Aorta (tissue), 5 donors: Measurements from ENCODE around the gene FBXO42. TPM values are rescaled to one million over a fixed set of nuclear protein-coding genes. Genes with fewer than 3 reads are reported as not detected.

Experiments
- ATAC-seq: fragments of 200-7000 bp; cut with Tn5 transposase; one replicate; pipeline ENCODE4 v1.9.1; 2022; ENCODE audit warnings: moderate library complexity; ENCODE audit not compliant: low FRiP score
- DNase-seq, 2 donors: peaks; one replicate each; pipeline ENCODE4 v3.0.0-alpha.2; 2020
- H3K27ac ChIP-seq, 2 donors: one replicate each; pipeline ENCODE4 v1.5.1; 2013; ENCODE audit warnings: low read length in 2 of 2, mild to moderate bottlenecking in 2 of 2, moderate library complexity in 2 of 2, control low read depth in 1 of 2, inconsistent platforms in 1 of 2, low read depth in 1 of 2
- H3K27me3 ChIP-seq, 2 donors: one replicate each; pipeline ENCODE4 v1.6.1; 2013; ENCODE audit warnings: control low read depth in 1 of 2, low read length in 1 of 2, mild to moderate bottlenecking in 1 of 2, moderate library complexity in 1 of 2; ENCODE audit not compliant: insufficient read depth in 2 of 2, control insufficient read depth in 1 of 2
- H3K36me3 ChIP-seq, 2 donors: one replicate each; pipeline ENCODE4 v1.6.1; 2013; ENCODE audit warnings: control low read depth in 1 of 2, low read length in 1 of 2, mild to moderate bottlenecking in 1 of 2; ENCODE audit not compliant: insufficient read depth in 2 of 2, control insufficient read depth in 1 of 2
- H3K4me1 ChIP-seq, 2 donors: one replicate each; pipeline ENCODE4 v1.6.1; 2013; ENCODE audit warnings: low read length in 2 of 2, control low read depth in 1 of 2, mild to moderate bottlenecking in 1 of 2, moderate library complexity in 1 of 2; ENCODE audit not compliant: insufficient read depth in 2 of 2, control insufficient read depth in 1 of 2
- H3K4me3 ChIP-seq, 2 donors: one replicate each; pipeline ENCODE4 v1.5.1; 2013; ENCODE audit warnings: low read length in 2 of 2, control low read depth in 1 of 2, mild to moderate bottlenecking in 1 of 2
- H3K9me3 ChIP-seq: one replicate; pipeline ENCODE4 v1.6.1; 2013; ENCODE audit warnings: mild to moderate bottlenecking, low read length; ENCODE audit not compliant: control insufficient read depth
- WGBS, 2 donors: extraction: QIAGEN DNeasy Blood & Tissue Kit; methylation state at CpG; one replicate each; pipeline ENCODE4 v1.1.7; 2013; 5-methylcytosine and 5-hydroxymethylcytosine counted together
- intact Hi-C, 2 donors: fragments of 100-400 bp; cut with DNase I; formaldehyde crosslinking; loops; one replicate each; pipeline versions ENCODE4 v1.14.2 to v1.15.0; 2022
- long read RNA-seq, 2 donors: library from polyadenylated mRNA; unstranded; transcript quantifications; one replicate each; pipeline ENCODE4 v2.0.0, GENCODE V29; 2020 to 2021
- polyA plus RNA-seq, 2 donors: library from polyadenylated mRNA; stranded (reverse); fragments of 200-250 nt; gene quantifications; one replicate each; pipeline ENCODE4 v1.2.3, GENCODE V29; 2013
- total RNA-seq, 2 donors: library from RNA; stranded (reverse); fragmentation: NEBNext Ultra II Directional; extraction: Animal tissue kit (Norgen Biotek cat#: 25700); gene quantifications; one replicate each; pipeline ENCODE4 v1.2.1, GENCODE V29; 2021
- donor health status: healthy with polysubstance abuse.
- donor health status: Bipolar disorder and iron deficiency.
- donor health status: DM: no; HTN: no; CAD: no.
- donor health status: DM: no; HTN: no; CAD: no.
- donor health status: DM: yes; HTN: yes; CAD: no.

FBXO42 gene
- 10 to 100 TPM; 32.5 to 33.3 TPM for total RNA-seq
- polyA plus RNA-seq: 10 to 100 TPM in 1 of 2 donors, 1 to 10 TPM in 1; 9.4 to 33.2 TPM
- long read RNA-seq, donor 1, full-length matches to known transcripts: 94 of 162 reads
- long read RNA-seq, donor 1, partial matches to known transcripts: 20 of 162 reads
- long read RNA-seq, donor 1, other reads (novel, unspliced or antisense): 48 of 162 reads
- long read RNA-seq, donor 2, full-length matches to known transcripts: 22 of 57 reads
- long read RNA-seq, donor 2, partial matches to known transcripts: 2 of 57 reads
- long read RNA-seq, donor 2, other reads (novel, unspliced or antisense): 33 of 57 reads

- no peaks in the 10 kb centered on the region for H3K9me3 ChIP-seq
- DNase-seq (peak; percentile 95 to 97), ATAC-seq (peak; percentile 96)
- 0% methylated on average over 79 to 81 of the region's 81 CpGs for WGBS, 2 donors
- no peaks in the 10 kb centered on the region for H3K36me3 ChIP-seq
- intact Hi-C loops: loop anchor here (5.0 kb wide), 2 partner anchors 55 to 60 kb away; no protein-coding TSS in a partner anchor
- peaks cover 0 to 10% of the 10 kb centered on the region in 2 donors for H3K4me1 ChIP-seq
- peak within 1 kb of the TSS; percentile 57 to 74 for H3K27ac ChIP-seq
- H3K4me3 ChIP-seq: peak within 1 kb of the TSS; percentile 35 to 96
- no peaks in the 10 kb centered on the region for H3K27me3 ChIP-seq
Observed at GRCh38 chr1:16351994-16352841, at the start of gene FBXO42. Gene FBXO42, minus strand, starts transcription at chr1:16352480. Its CDS starts 37,062 bp downstream, at chr1:16315418.

DNA sequence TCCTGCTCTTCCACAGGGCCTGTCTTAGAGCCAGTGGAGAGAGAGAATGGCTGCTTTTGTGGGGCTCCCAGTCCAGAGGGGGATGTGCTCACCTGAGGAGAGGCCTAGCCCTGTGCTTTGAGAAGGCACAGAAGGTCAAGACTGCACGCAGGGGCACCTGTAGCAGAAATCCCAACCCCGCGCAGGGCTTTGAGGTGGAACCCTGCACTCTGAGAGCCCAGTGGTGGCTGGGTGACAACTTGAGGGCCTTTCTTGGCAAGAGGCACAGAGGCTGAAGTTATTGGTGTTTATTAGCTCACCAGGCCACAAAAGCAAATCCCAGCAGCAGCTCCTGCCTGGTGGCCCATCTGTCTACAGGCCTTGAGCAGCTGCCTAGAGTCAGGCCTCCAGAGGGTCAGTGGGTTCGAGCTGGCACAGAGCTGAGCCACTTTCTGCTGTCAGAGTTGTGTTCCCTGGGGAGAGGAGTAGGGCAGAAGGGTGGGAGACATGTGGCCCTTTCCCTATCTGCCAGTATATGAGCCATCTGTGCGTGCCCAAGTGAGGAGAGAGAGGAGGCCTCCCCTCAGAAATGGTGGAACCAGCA is 46.2 kb upstream of the FBXO42 start:
- Histone ChIP-seq H3K4me3 (no peak overlapping the region), H3K27me3 (no peaks in the 10 kb centered on the region), H3K4me1 (no peaks in the 10 kb centered on the region), H3K36me3 (peaks cover 0 to 6% of the 10 kb centered on the region in 2 donors), H3K9me3 (no peaks in the 10 kb centered on the region), H3K27ac (no peak overlapping the region)
- WGBS, 2 donors: 74 to 85% methylated on average over 5 of the region's 5 CpGs
- intact Hi-C loops: no loop called here
- ATAC-seq (no peak), DNase-seq (no peak)

DNA sequence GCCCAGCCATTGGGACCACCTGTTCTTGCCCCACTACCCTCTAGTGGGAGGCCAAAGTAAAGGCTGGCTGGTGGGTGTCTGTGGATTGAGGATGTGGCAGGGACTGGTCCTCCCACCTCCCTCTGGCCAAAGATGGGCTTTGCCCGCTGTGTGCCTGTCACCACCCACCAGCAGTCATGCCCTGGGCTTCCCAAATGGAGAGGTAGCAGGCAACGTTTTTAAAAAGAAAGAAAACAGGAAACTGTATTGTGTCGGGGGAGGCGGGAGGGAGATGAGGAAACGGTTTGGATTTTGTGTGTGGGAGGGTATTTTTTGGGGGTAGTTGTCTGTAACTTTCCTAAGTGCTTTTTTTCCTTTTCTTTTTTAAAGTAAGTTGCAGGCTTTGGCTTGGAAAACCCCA is 44.8 kb upstream of the FBXO42 start:
- peaks cover 0 to 6% of the 10 kb centered on the region in 2 donors for H3K36me3 ChIP-seq
- intact Hi-C loops: no loop called here
- no peak overlapping the region for H3K27ac ChIP-seq
- no peak overlapping the region for H3K4me3 ChIP-seq
- no peaks in the 10 kb centered on the region for H3K27me3 ChIP-seq
- DNase-seq (peak in 1 of 2 donors; percentile 54), ATAC-seq (no peak)
- H3K4me1 ChIP-seq: peaks cover 0 to under 1% of the 10 kb centered on the region in 2 donors
- H3K9me3 ChIP-seq: no peaks in the 10 kb centered on the region
- WGBS, 2 donors: 57% methylated on average over 5 of the region's 5 CpGs

DNA sequence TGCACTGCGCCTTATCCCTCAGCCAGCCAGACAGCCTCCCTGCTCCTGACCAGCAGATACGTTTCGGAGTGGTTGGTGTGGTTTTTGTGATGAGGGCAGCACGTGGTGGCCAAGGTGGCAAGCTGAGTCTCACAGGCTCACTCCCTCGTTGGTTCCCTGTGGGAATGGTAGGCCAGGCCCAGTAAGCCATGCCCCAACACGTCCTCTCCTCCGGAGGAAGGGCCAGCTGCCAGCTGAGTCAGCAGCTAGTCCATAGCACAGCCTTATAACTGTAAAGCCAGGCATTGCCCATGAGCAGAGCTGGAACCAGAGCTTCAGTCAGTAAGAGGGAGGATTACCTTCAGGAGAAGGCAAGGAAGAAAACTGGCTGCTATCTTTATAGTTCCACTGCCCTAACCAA is 44.3 kb upstream of the FBXO42 start:
- no peak overlapping the region for H3K4me3 ChIP-seq
- 34 to 40% methylated on average over 7 of the region's 7 CpGs for WGBS, 2 donors
- no peaks in the 10 kb centered on the region for H3K27me3 ChIP-seq
- H3K9me3 ChIP-seq: no peaks in the 10 kb centered on the region
- DNase-seq (peak in 1 of 2 donors; percentile 82), ATAC-seq (no peak)
- intact Hi-C loops: no loop called here
- peaks cover 0 to 3% of the 10 kb centered on the region in 2 donors for H3K4me1 ChIP-seq
- H3K27ac ChIP-seq: peak overlapping the region in 1 of 2 donors; percentile 16
- peaks cover 0 to 6% of the 10 kb centered on the region in 2 donors for H3K36me3 ChIP-seq

GRCh38 chr1:16394977-16395376 is 42.7 kb upstream of the FBXO42 start:
- intact Hi-C loops: no loop called here
- 91% methylated on average over 13 of the region's 13 CpGs for WGBS, 2 donors
- ATAC-seq (no peak), DNase-seq (no peak)
- peaks cover 0 to 3% of the 10 kb centered on the region in 2 donors for H3K4me1 ChIP-seq
- H3K9me3 ChIP-seq: no peaks in the 10 kb centered on the region
- H3K27ac ChIP-seq: no peak overlapping the region
- H3K4me3 ChIP-seq: no peak overlapping the region
- H3K27me3 ChIP-seq: no peaks in the 10 kb centered on the region
- H3K36me3 ChIP-seq: peaks cover 0 to 6% of the 10 kb centered on the region in 2 donors

DNA sequence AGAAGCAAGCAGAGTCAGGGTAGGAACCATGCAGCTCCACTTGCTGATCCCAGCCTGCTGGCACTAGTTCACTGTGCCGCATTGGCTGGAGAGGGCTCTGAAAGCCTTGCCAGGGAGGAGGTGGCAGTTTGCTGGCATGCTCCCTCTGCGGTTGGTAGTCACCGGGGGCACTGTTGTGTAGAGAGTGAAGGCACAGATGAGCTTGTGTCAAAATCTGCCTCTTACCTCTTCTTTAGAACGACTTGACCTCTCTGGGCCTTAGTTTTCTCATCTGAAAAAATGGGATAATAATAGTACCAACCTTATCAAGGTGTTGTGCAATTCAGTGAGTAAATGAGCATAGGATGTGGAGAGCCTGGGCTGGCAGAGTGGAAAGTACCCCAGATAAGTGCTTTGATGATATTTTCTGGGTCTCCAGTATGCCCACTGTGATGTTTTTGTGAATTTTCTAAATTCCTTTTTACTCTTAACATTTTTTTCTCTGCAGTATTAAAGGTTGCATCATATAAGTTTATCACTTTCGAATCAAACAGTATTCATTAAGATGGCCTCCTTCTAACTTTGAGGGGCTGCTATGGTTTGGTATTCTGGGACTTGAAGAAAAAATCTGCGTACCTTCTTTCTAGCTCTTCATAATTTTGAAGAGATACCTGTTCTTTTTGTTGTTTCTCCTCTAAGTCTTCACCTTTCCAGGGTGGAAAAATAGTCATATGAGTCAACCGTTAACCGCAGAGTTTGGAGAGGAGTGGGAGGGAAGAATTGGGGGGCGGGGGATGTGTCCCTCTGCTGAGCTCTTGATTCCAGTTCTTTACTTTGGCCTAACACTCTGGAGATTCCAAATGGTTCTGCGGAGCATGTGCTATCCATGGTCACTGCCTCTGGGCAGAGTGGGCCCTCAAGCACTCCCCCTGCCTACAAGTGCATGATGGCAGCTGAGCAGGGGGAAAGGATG is 41.6 kb upstream of the FBXO42 start:
- peaks cover 0 to 6% of the 10 kb centered on the region in 2 donors for H3K36me3 ChIP-seq
- H3K27ac ChIP-seq: no peak overlapping the region
- no peaks in the 10 kb centered on the region for H3K9me3 ChIP-seq
- intact Hi-C loops: no loop called here
- no peaks in the 10 kb centered on the region for H3K27me3 ChIP-seq
- H3K4me1 ChIP-seq: peaks cover 0 to 3% of the 10 kb centered on the region in 2 donors
- ATAC-seq (no peak), DNase-seq (peak in 1 of 2 donors; percentile 64)
- WGBS, 2 donors: 60 to 65% methylated on average over 10 of the region's 10 CpGs
- H3K4me3 ChIP-seq: no peak overlapping the region

- Histone ChIP-seq H3K4me3 (no peak overlapping the region), H3K27me3 (no peaks in the 10 kb centered on the region), H3K27ac (no peak overlapping the region), H3K9me3 (no peaks in the 10 kb centered on the region), H3K4me1 (peaks cover 0 to 3% of the 10 kb centered on the region in 2 donors), H3K36me3 (peaks cover 0 to 6% of the 10 kb centered on the region in 2 donors)
- no peak for DNase-seq
- intact Hi-C loops: no loop called here
- no peak for ATAC-seq
- 54 to 55% methylated on average over 21 of the region's 21 CpGs for WGBS, 2 donors
Observed at GRCh38 chr1:16392740-16393569, 40.7 kb upstream of the FBXO42 start.
